ENCODE results near the gene OLFML2A.

OLFML2A gene

DNA sequence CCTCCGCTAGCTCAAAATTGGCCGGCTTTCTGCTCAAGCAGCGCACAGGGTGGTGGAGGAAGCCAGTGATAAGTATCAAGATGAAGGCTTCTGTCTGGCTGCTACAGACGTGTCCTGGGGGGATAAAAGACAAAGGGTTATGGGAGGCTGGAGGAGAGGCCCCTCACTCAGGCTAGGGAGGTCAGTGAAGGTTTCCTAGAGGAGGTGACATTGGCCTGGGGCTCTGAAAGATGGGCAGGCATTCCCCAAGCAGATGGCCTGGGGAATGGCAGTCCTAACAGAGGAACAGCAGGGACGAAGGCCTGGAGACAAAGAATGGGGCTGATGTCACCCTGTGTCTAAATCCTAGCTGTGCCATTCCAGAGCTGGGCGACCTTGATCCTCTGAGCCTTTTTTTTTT is 32.3 kb downstream of the OLFML2A start:
- no peak overlapping the region for H3K27ac ChIP-seq (replicated peaks)
- H3K4me3 ChIP-seq (replicated peaks; ENCODE audit: insufficient read depth, low read length), result no peak overlapping the region
- TF ChIP-seq GABPA (IDR thresholded peaks at IDR 0.05; ENCODE audit: low read depth), result no peak
- TF ChIP-seq, protein P1, sequence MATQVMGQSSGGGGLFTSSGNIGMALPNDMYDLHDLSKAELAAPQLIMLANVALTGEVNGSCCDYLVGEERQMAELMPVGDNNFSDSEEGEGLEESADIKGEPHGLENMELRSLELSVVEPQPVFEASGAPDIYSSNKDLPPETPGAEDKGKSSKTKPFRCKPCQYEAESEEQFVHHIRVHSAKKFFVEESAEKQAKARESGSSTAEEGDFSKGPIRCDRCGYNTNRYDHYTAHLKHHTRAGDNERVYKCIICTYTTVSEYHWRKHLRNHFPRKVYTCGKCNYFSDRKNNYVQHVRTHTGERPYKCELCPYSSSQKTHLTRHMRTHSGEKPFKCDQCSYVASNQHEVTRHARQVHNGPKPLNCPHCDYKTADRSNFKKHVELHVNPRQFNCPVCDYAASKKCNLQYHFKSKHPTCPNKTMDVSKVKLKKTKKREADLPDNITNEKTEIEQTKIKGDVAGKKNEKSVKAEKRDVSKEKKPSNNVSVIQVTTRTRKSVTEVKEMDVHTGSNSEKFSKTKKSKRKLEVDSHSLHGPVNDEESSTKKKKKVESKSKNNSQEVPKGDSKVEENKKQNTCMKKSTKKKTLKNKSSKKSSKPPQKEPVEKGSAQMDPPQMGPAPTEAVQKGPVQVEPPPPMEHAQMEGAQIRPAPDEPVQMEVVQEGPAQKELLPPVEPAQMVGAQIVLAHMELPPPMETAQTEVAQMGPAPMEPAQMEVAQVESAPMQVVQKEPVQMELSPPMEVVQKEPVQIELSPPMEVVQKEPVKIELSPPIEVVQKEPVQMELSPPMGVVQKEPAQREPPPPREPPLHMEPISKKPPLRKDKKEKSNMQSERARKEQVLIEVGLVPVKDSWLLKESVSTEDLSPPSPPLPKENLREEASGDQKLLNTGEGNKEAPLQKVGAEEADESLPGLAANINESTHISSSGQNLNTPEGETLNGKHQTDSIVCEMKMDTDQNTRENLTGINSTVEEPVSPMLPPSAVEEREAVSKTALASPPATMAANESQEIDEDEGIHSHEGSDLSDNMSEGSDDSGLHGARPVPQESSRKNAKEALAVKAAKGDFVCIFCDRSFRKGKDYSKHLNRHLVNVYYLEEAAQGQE (IDR thresholded peaks at IDR 0.05; ENCODE audit: insufficient replicate concordance, low read depth), result no peak
- no peak for TF ChIP-seq POLR2AphosphoS5 (IDR thresholded peaks at IDR 0.05; ENCODE audit: low read depth)
- TF ChIP-seq, protein P2, sequence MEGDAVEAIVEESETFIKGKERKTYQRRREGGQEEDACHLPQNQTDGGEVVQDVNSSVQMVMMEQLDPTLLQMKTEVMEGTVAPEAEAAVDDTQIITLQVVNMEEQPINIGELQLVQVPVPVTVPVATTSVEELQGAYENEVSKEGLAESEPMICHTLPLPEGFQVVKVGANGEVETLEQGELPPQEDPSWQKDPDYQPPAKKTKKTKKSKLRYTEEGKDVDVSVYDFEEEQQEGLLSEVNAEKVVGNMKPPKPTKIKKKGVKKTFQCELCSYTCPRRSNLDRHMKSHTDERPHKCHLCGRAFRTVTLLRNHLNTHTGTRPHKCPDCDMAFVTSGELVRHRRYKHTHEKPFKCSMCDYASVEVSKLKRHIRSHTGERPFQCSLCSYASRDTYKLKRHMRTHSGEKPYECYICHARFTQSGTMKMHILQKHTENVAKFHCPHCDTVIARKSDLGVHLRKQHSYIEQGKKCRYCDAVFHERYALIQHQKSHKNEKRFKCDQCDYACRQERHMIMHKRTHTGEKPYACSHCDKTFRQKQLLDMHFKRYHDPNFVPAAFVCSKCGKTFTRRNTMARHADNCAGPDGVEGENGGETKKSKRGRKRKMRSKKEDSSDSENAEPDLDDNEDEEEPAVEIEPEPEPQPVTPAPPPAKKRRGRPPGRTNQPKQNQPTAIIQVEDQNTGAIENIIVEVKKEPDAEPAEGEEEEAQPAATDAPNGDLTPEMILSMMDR (IDR thresholded peaks at IDR 0.05; ENCODE audit: insufficient read depth, low read length), result no peak
- no peak for TF ChIP-seq SPI1 (IDR thresholded peaks at IDR 0.05; ENCODE audit: borderline replicate concordance, low read depth)
- no peak for DNase-seq (ENCODE audit: low read depth in 1 of 2, low spot score in 1 of 2)
- H3K27me3 ChIP-seq (ENCODE audit: insufficient read depth, poor library complexity, severe bottlenecking), result no peaks in the 10 kb centered on the region

GRCh38 chr9:124809741-124810500 is 33.0 kb downstream of the OLFML2A start:
- no peak overlapping the region for H3K27ac ChIP-seq (replicated peaks)
- TF ChIP-seq SPI1 (IDR thresholded peaks at IDR 0.05; ENCODE audit: borderline replicate concordance, low read depth), result no peak
- TF ChIP-seq POLR2AphosphoS5 (IDR thresholded peaks at IDR 0.05; ENCODE audit: low read depth), result no peak
- TF ChIP-seq, protein P1 (IDR thresholded peaks at IDR 0.05; ENCODE audit: insufficient replicate concordance, low read depth), result no peak
- TF ChIP-seq, protein P2 (IDR thresholded peaks at IDR 0.05; ENCODE audit: insufficient read depth, low read length), result no peak
- no peak for TF ChIP-seq GABPA (IDR thresholded peaks at IDR 0.05; ENCODE audit: low read depth)
- no peaks in the 10 kb centered on the region for H3K27me3 ChIP-seq (ENCODE audit: insufficient read depth, poor library complexity, severe bottlenecking)
- H3K4me3 ChIP-seq (replicated peaks; ENCODE audit: insufficient read depth, low read length), result no peak overlapping the region
- no peak for DNase-seq (ENCODE audit: low read depth in 1 of 2, low spot score in 1 of 2)

GRCh38 chr9:124810663-124811355 is 33.9 kb downstream of the OLFML2A start:
- no peak overlapping the region for H3K4me3 ChIP-seq (replicated peaks; ENCODE audit: insufficient read depth, low read length)
- no peak for DNase-seq (ENCODE audit: low read depth in 1 of 2, low spot score in 1 of 2)

More at GRCh38 chr9:124810663-124811355, 33.9 kb downstream of the OLFML2A start:
- Histone ChIP-seq H3K27ac (replicated peaks) (no peak overlapping the region), H3K27me3 (ENCODE audit: insufficient read depth, poor library complexity, severe bottlenecking) (no peaks in the 10 kb centered on the region)
- TF ChIP-seq, protein P2 (IDR thresholded peaks at IDR 0.05; ENCODE audit: insufficient read depth, low read length), result no peak
- TF ChIP-seq, protein P1 (IDR thresholded peaks at IDR 0.05; ENCODE audit: insufficient replicate concordance, low read depth), result no peak
- TF ChIP-seq POLR2AphosphoS5 (IDR thresholded peaks at IDR 0.05; ENCODE audit: low read depth) (no peak), GABPA (IDR thresholded peaks at IDR 0.05; ENCODE audit: low read depth) (no peak), SPI1 (IDR thresholded peaks at IDR 0.05; ENCODE audit: borderline replicate concordance, low read depth) (no peak)

Measured in HL-60 (cell line).